Stimulated activated CD4-positive, alpha-beta T cell treated with anti-CD3 and anti-CD28 coated beads, Interleukin-4, amount 100 ng/mL, for 1 hour (primary cell): ENCODE measurements around the gene SOCS6.
"Not testable (repeated sequence)": the region's sequence is repeated elsewhere in the genome, so short reads cannot be mapped to it uniquely, and the experiment has no call there.

Experiments used
- DNase-seq: peaks from one replicate; pipeline ENCODE4 v3.0.0-alpha.2; 2020

Gene SOCS6

GRCh38 chr18:70363861-70364260, 75.0 kb downstream of the SOCS6 start:
- no peak for DNase-seq

- DNase-seq: no peak
Observed at GRCh38 chr18:70365361-70365760, 76.5 kb downstream of the SOCS6 start.

GRCh38 chr18:70366174-70366573, 77.3 kb downstream of the SOCS6 start:
- no peak for DNase-seq

- DNase-seq: no peak
Observed at GRCh38 chr18:70366670-70367069, 77.8 kb downstream of the SOCS6 start.

- DNase-seq: not testable (repeated sequence)
Observed at GRCh38 chr18:70367344-70367743, 78.5 kb downstream of the SOCS6 start.

GRCh38 chr18:70368903-70369302, 80.1 kb downstream of the SOCS6 start:
- DNase-seq: no peak

GRCh38 chr18:70370762-70371733, 82.2 kb downstream of the SOCS6 start:
- no peak for DNase-seq

- DNase-seq: no peak
Observed at GRCh38 chr18:70371908-70372307, 83.1 kb downstream of the SOCS6 start.

GRCh38 chr18:70372450-70373041, 83.7 kb downstream of the SOCS6 start:
- no peak for DNase-seq

- DNase-seq: no peak
Observed at GRCh38 chr18:70373042-70373519, 84.2 kb downstream of the SOCS6 start.

GRCh38 chr18:70374154-70374553, 85.3 kb downstream of the SOCS6 start:
- DNase-seq: no peak

- no peak for DNase-seq
Observed at GRCh38 chr18:70376137-70376913, 87.5 kb downstream of the SOCS6 start.

GRCh38 chr18:70376914-70377258, 88.0 kb downstream of the SOCS6 start:
- DNase-seq: no peak

GRCh38 chr18:70377317-70377799, 88.5 kb downstream of the SOCS6 start:
- DNase-seq: no peak

GRCh38 chr18:70377857-70378701, 89.2 kb downstream of the SOCS6 start:
- DNase-seq: no peak
